ENCODE data around the gene PTH2. TPM values are rescaled to one million over a fixed set of nuclear protein-coding genes. Genes with fewer than 3 reads are reported as not detected.

PTH2 gene, protein sequence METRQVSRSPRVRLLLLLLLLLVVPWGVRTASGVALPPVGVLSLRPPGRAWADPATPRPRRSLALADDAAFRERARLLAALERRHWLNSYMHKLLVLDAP
- not detected in 2 replicates for total RNA-seq (2021)
- not detected for Bru-seq, nascent RNA
- BruChase-seq, experiment 1, labeled RNA remaining after a 2-hour chase, result not detected
- BruChase-seq, experiment 2, labeled RNA remaining after a 6-hour chase, result not detected
- long read RNA-seq, result 0 reads

DNA sequence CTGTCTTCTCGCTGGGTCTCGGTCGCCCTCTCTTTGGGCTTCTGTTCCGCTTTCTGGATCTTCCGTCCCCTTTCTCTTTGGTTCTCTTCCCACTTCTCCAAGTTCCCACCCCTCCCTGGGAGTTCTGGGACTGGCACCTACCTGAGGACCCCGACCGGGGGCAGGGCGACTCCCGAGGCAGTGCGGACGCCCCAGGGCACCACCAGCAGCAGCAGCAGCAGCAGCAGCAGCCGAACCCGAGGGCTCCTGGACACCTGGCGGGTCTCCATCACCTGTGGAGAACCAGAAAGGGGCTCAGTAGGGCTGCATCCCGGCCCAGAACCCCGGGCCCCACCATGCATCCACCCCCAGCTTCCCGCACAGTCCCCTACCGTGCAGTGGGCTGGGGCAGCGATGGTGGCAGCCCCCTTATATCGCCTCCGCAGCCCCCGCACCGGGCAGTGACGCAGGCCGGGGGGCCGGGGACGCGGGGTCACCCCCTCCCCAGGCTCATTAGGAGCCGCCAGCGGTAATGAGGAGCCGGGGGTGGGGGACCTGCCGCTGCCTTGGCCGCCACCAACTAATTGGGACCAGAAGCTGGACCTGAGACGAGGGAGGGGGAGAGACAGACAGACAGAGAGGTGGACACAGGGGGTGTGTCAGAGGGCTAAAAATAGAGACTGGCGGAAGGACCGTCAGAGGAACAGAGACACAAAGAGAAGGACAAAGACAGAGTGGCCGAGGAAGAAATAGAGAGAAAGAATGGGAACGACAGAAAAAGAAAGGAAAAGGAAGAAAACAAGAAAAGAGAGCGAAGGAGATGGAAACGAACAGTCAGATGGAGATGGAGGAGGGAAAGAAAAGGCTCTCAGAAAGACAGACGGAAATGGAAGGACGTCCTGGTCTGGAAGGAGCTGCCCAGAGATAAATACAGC, at the start of gene PTH2:
TSS of gene PTH2 (minus strand) at position 371 of the 914 bp plus-strand sequence. CDS start at position 269, 102 bp downstream.
- Histone ChIP-seq H3K9me3 (ENCODE audit: insufficient read depth, low read depth) (no peaks in the 10 kb centered on the region), H3K79me2 (ENCODE audit: low read depth) (no peaks in the 10 kb centered on the region), H3K36me3 (ENCODE audit: low read depth) (no peaks in the 10 kb centered on the region), H3F3A (ENCODE audit: insufficient read depth, low read depth) (no peaks in the 10 kb centered on the region), H3K27me3 (ENCODE audit: insufficient read depth, low read depth) (peaks cover 98% of the 10 kb centered on the region), H3K4me3 (no peak within 1 kb of the TSS), H4K20me1 (ENCODE audit: insufficient read depth) (no peaks in the 10 kb centered on the region), H3K27ac (no peak within 1 kb of the TSS), H2AFZ (no peak within 1 kb of the TSS), H3K9me2 (ENCODE audit: insufficient read depth) (no peaks in the 10 kb centered on the region), H3K4me2 (no peak within 1 kb of the TSS), H3K4me1 (replicated peaks; ENCODE audit: insufficient read depth) (no peaks in the 10 kb centered on the region)
- POLR2A ChIA-PET (ENCODE audit: unreplicated experiment), result no interaction called here
- no peak for DNase-seq
- BruUV-seq (replicated peaks), result no TSS peak
- intact Hi-C loops (cut with micrococcal nuclease; ENCODE audit: unreplicated experiment), result no loop called here
- CTCF ChIA-PET, result interaction anchor here (0.6 kb wide), 1 partner anchor 95 kb away, joined by 4 read pairs; no protein-coding TSS in a partner anchor
- TF ChIP-seq, protein P1, sequence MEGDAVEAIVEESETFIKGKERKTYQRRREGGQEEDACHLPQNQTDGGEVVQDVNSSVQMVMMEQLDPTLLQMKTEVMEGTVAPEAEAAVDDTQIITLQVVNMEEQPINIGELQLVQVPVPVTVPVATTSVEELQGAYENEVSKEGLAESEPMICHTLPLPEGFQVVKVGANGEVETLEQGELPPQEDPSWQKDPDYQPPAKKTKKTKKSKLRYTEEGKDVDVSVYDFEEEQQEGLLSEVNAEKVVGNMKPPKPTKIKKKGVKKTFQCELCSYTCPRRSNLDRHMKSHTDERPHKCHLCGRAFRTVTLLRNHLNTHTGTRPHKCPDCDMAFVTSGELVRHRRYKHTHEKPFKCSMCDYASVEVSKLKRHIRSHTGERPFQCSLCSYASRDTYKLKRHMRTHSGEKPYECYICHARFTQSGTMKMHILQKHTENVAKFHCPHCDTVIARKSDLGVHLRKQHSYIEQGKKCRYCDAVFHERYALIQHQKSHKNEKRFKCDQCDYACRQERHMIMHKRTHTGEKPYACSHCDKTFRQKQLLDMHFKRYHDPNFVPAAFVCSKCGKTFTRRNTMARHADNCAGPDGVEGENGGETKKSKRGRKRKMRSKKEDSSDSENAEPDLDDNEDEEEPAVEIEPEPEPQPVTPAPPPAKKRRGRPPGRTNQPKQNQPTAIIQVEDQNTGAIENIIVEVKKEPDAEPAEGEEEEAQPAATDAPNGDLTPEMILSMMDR (conservative IDR thresholded peaks at IDR 0.05), result no peak
- no peak for TF ChIP-seq EZH2 (IDR thresholded peaks at IDR 0.05; ENCODE audit: low read depth)

DNA sequence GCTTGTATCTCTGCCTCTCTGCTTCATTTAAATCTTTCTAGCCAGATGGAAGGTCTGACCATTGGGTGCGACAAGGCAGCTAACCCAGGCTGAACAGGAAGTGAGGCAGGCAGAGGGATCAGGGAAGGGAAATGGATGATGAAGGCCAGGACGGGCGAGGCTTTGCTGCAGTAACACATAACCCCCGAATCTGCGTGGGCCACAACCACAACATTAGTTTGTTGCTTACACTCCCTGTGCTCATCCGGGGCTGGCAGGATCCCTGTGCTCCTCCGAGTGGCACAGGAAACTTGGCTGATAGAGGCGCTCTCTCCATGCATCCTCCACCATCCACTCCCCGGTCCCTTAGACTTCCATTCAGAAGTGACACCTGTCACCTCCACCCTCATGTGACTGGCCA, 49.7 kb upstream of the PTH2 start:
- DNase-seq, result no peak
- no peaks in the 10 kb centered on the region for H3K9me3 ChIP-seq (ENCODE audit: insufficient read depth, low read depth)
- peaks cover 38% of the 10 kb centered on the region for H3F3A ChIP-seq (ENCODE audit: insufficient read depth, low read depth)
- H3K27me3 ChIP-seq (ENCODE audit: insufficient read depth, low read depth), result 0 out of 2 replicates have a peak, but pooled peaks cover 4% of the 10 kb centered on the region
- no peak overlapping the region for H2AFZ ChIP-seq
- POLR2A ChIA-PET (ENCODE audit: unreplicated experiment), result interaction anchor here (0.6 to 0.7 kb wide), 2 partner anchors 167 to 169 kb away, joined by 3 to 5 read pairs; partner anchors contain the start of genes RRAS and SCAF1
- H3K4me3 ChIP-seq, result no peak overlapping the region
- H3K27ac ChIP-seq, result no peak overlapping the region
- H3K4me1 ChIP-seq (replicated peaks; ENCODE audit: insufficient read depth), result 0 out of 2 replicates have a peak, but pooled peaks cover 3% of the 10 kb centered on the region
- CTCF ChIA-PET, result interaction anchor here (0.6 kb wide), 1 partner anchor 150 kb away, joined by 5 read pairs; no protein-coding TSS in a partner anchor
- no peak for TF ChIP-seq EZH2 (IDR thresholded peaks at IDR 0.05; ENCODE audit: low read depth)
- TF ChIP-seq, protein P1 (conservative IDR thresholded peaks at IDR 0.05), result no peak
- intact Hi-C loops (cut with micrococcal nuclease; ENCODE audit: unreplicated experiment), result no loop called here
- H4K20me1 ChIP-seq (ENCODE audit: insufficient read depth), result no peaks in the 10 kb centered on the region
- no peaks in the 10 kb centered on the region for H3K36me3 ChIP-seq (ENCODE audit: low read depth)
- H3K79me2 ChIP-seq (ENCODE audit: low read depth), result no peaks in the 10 kb centered on the region
- H3K4me2 ChIP-seq, result no peak overlapping the region
- no peaks in the 10 kb centered on the region for H3K9me2 ChIP-seq (ENCODE audit: insufficient read depth)
- no TSS peak for BruUV-seq (replicated peaks)

DNA sequence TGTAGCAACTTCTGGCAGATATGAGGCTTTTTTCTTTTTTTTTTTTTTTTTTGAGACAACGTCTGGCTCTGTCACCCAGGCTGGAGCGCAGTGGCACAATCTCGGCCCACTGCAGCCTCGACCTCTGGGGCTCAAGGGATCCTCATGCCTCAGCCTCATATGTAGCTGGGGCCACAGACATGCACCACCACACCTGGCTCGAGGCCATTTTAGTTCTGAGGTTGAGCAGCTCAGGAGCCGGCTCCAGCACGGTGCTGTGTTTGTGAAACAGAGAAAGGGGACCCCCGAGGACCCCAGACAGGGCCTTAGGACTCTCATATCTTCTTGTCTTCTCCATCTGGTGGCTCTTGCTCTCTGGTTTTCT, 47.4 kb upstream of the PTH2 start:
- BruUV-seq (replicated peaks), result no TSS peak
- no peak for TF ChIP-seq EZH2 (IDR thresholded peaks at IDR 0.05; ENCODE audit: low read depth)
- TF ChIP-seq, protein P1 (conservative IDR thresholded peaks at IDR 0.05), result no peak
- Histone ChIP-seq H3K9me2 (ENCODE audit: insufficient read depth) (no peaks in the 10 kb centered on the region), H3K27ac (no peak overlapping the region), H4K20me1 (ENCODE audit: insufficient read depth) (no peaks in the 10 kb centered on the region), H3K4me1 (replicated peaks; ENCODE audit: insufficient read depth) (0 out of 2 replicates have a peak, but pooled peaks cover 3% of the 10 kb centered on the region), H3K4me3 (no peak overlapping the region), H3K9me3 (ENCODE audit: insufficient read depth, low read depth) (no peaks in the 10 kb centered on the region), H3K79me2 (ENCODE audit: low read depth) (no peaks in the 10 kb centered on the region), H3K27me3 (ENCODE audit: insufficient read depth, low read depth) (0 out of 2 replicates have a peak, but pooled peaks cover 4% of the 10 kb centered on the region), H3K4me2 (no peak overlapping the region), H2AFZ (no peak overlapping the region), H3K36me3 (ENCODE audit: low read depth) (no peaks in the 10 kb centered on the region), H3F3A (ENCODE audit: insufficient read depth, low read depth) (peaks cover 32% of the 10 kb centered on the region)
- ChIA-PET CTCF (no interaction called here), POLR2A (ENCODE audit: unreplicated experiment) (no interaction called here)
- intact Hi-C loops (cut with micrococcal nuclease; ENCODE audit: unreplicated experiment), result no loop called here
- DNase-seq, result no peak
